Endothelial cell (in vitro differentiated cells): ENCODE data around the gene SLC23A2. TPM values are rescaled to one million over a fixed set of nuclear protein-coding genes. Genes with fewer than 3 reads are reported as not detected.

ENCODE experiments used
- DNase-seq: peaks from one replicate; pipeline ENCODE4 v3.0.0; 2021; ENCODE audit warnings: low spot score
- H3K27ac Mint-ChIP-seq: one replicate; pipeline ENCODE4 v1.8.0; 2021; ENCODE audit warnings: mixed read lengths, inconsistent platforms; ENCODE audit not compliant: unreplicated experiment
- H3K27me3 Mint-ChIP-seq: one replicate; pipeline ENCODE4 v1.8.0; 2021; ENCODE audit warnings: mild to moderate bottlenecking, moderate library complexity, mixed read lengths, inconsistent platforms; ENCODE audit not compliant: unreplicated experiment
- H3K36me3 Mint-ChIP-seq: one replicate; pipeline ENCODE4 v1.8.0; 2021; ENCODE audit warnings: mild to moderate bottlenecking, low read depth, mixed read lengths, inconsistent platforms; ENCODE audit not compliant: unreplicated experiment
- H3K4me1 Mint-ChIP-seq: one replicate; pipeline ENCODE4 v1.8.0; 2021; ENCODE audit warnings: mild to moderate bottlenecking, mixed read lengths, inconsistent platforms; ENCODE audit not compliant: unreplicated experiment
- H3K4me3 Mint-ChIP-seq: one replicate; pipeline ENCODE4 v1.8.0; 2021; ENCODE audit warnings: mild to moderate bottlenecking, mixed read lengths, inconsistent platforms; ENCODE audit not compliant: unreplicated experiment
- H3K9me3 Mint-ChIP-seq: one replicate; pipeline ENCODE4 v1.8.0; 2021; ENCODE audit warnings: mixed read lengths, inconsistent platforms; ENCODE audit not compliant: unreplicated experiment
- CTCF ChIP-seq: fragments of 200-600 bp; sonication (generic); IDR thresholded peaks from one replicate; pipeline ENCODE4 v1.5.0; 2021; ENCODE audit warnings: antibody characterized with exemption; ENCODE audit not compliant: unreplicated experiment
- long read RNA-seq: library from polyadenylated mRNA; unstranded; transcript quantifications from one replicate; pipeline ENCODE4 v2.0.0, GENCODE V29; 2020; ENCODE audit not compliant: unreplicated experiment
- total RNA-seq: library from RNA; stranded (reverse); fragmentation: NEBNext Ultra II Directional; extraction: Animal tissue kit (Norgen Biotek cat#: 25700); gene quantifications from one replicate; pipeline ENCODE4 v1.2.1, GENCODE V29; 2021; ENCODE audit not compliant: unreplicated experiment

Gene SLC23A2
- total RNA-seq: 71.3 TPM
- long read RNA-seq, partial matches to known transcripts: 2 of 7 reads
- long read RNA-seq, other reads (novel, unspliced or antisense): 5 of 7 reads

DNA sequence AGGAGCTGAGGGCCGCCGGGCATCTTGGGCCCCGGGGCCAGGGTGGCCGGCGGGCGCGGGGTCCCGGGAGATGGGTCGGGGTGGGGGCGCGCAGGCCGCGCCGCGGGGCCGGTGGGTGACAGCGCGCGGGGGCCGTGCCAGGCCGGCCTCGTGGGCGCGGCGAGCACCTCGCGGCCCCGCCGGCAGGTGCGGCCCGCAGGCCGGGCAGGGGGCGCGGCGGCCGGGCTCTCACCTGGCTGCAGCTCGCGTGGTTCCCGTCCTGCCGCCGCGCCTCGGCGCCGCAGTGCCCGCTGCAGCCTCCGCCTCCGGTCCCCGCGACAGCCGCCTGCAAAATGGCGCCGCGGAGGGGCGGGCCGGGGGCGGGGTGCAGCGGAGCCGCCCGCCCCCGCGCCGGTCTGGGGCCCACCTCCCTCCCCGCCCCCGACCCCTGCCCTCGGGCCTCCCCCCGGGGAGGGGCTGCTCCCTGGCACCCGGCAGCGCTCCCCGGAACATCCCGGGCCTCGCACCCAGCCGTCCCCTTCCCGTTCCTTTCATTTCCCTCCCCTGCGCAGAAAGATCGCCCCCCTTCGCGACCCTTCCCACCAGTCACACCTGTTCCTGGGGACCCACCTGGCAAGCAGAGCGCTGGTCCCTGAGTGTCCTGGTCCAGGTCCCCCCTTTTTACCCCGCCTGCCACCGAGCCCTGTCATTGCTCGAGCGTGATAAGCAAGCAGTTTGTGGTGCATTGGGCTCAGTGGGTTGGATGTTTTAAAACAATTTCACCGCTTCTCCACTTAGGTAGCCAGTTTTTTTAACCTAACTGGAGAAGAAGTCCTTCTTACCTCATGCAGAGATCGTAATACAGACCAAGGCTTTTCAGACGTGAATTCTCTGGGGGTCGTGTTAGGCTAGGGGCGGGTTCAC, at the start of gene SLC23A2:
Gene SLC23A2, minus strand, starts transcription at position 337 of the 903 bp plus-strand sequence. CDS start 68,948 bp downstream, outside the sequence.
- Mint-ChIP-seq H3K4me1 (peaks cover 37% of the 10 kb centered on the region), H3K4me3 (peak within 1 kb of the TSS; percentile 97), H3K9me3 (no peaks in the 10 kb centered on the region), H3K27me3 (peaks cover 11% of the 10 kb centered on the region), H3K27ac (peak within 1 kb of the TSS; percentile 48), H3K36me3 (peaks cover 3% of the 10 kb centered on the region)
- TF ChIP-seq CTCF: no peak
- peak; percentile 41 for DNase-seq

- TF ChIP-seq CTCF: no peak
- no peaks in the 10 kb centered on the region for H3K9me3 Mint-ChIP-seq
- H3K4me1 Mint-ChIP-seq: no peaks in the 10 kb centered on the region
- no peaks in the 10 kb centered on the region for H3K36me3 Mint-ChIP-seq
- no peak overlapping the region for H3K4me3 Mint-ChIP-seq
- no peak overlapping the region for H3K27ac Mint-ChIP-seq
- DNase-seq: no peak
- H3K27me3 Mint-ChIP-seq: no peaks in the 10 kb centered on the region
These were observed 45.5 kb upstream of the SLC23A2 start for GRCh38 chr20:5046656-5047339.

DNA sequence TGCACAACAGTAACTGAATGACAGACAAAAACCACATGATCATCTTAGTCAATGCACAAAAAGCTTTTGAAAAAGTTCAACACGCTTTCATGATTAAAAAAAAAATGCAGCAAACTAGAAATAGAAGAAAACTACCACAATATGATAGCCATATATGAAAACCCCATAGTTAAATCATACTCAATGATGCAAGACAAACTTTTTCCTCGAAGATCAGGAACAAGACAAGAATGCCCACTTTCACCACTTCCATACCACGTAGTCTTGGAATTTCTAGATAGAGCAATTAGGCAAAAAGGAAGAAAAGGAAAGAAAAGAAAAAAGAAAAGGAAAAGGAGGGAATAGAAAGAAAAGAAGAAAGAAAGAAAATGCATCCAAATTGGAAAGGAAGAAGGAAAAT, 44.6 kb upstream of the SLC23A2 start:
- no peaks in the 10 kb centered on the region for H3K27me3 Mint-ChIP-seq
- no peak overlapping the region for H3K27ac Mint-ChIP-seq
- no peak for DNase-seq
- TF ChIP-seq CTCF: no peak
- no peaks in the 10 kb centered on the region for H3K4me1 Mint-ChIP-seq
- H3K36me3 Mint-ChIP-seq: no peaks in the 10 kb centered on the region
- H3K4me3 Mint-ChIP-seq: no peak overlapping the region
- H3K9me3 Mint-ChIP-seq: no peaks in the 10 kb centered on the region

DNA sequence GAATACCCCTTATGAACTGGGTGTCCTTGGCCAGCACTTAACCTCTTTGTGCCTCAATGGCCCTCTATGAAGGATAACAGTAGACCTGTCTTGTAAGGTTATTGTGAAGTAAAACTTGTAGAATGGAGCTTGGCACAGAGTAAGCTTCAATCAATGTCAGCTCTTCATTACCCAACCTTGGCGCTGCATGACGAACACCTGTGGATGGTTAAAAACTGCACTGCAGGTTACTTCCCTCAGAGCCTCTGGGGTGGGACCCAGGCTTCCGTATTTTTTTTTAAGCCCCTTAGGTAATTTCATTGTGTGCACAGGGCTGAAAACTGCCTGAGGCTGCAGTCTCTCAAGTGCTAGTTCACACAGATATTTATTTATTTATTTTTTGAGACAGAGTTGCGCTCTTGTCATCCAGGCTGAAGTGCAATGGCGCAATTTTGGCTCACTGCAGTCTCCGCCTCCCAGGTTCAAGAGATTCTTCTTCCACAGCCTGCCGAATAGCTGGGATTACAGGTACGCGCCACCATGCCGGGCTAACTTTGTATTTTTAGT, 42.8 kb upstream of the SLC23A2 start:
- DNase-seq: no peak
- H3K4me1 Mint-ChIP-seq: no peaks in the 10 kb centered on the region
- no peaks in the 10 kb centered on the region for H3K9me3 Mint-ChIP-seq
- peaks cover 2% of the 10 kb centered on the region for H3K27me3 Mint-ChIP-seq
- no peak for TF ChIP-seq CTCF
- no peaks in the 10 kb centered on the region for H3K36me3 Mint-ChIP-seq
- no peak overlapping the region for H3K4me3 Mint-ChIP-seq
- H3K27ac Mint-ChIP-seq: no peak overlapping the region
